Astrocyte (in vitro differentiated cells and primary cell): ENCODE data around the gene LCLAT1. TPM values are rescaled to one million over a fixed set of nuclear protein-coding genes. Genes with fewer than 3 reads are reported as not detected.

Experiments
- DNase-seq: peaks from one replicate; pipeline ENCODE4 v3.0.0-alpha.2; 2010; ENCODE audit warnings: low read depth
- FAIRE-seq: peaks from 2 replicates; lab custom pipeline; 2011; peaks lifted over from hg19 to GRCh38; lab: Jason Lieb, UNC
- H2AFZ ChIP-seq: 2 replicates; pipeline ENCODE4 v1.6.0; 2012; ENCODE audit warnings: low read depth, low read length, inconsistent platforms
- H3K27ac ChIP-seq: 2 replicates; pipeline ENCODE4 v1.5.1; 2011; ENCODE audit warnings: low read depth, low read length, inconsistent platforms
- H3K27me3 ChIP-seq: 2 replicates; pipeline ENCODE4 v1.6.0; 2011; ENCODE audit warnings: low read length, inconsistent platforms; ENCODE audit not compliant: insufficient read depth
- H3K36me3 ChIP-seq: 2 replicates; pipeline ENCODE4 v1.5.1; 2011; ENCODE audit warnings: low read length, inconsistent platforms; ENCODE audit not compliant: insufficient read depth
- H3K4me1 ChIP-seq: 2 replicates; pipeline ENCODE4 v1.5.1; 2011; ENCODE audit warnings: low read length, inconsistent platforms; ENCODE audit not compliant: insufficient read depth
- H3K4me2 ChIP-seq: 2 replicates; pipeline ENCODE4 v1.6.0; 2012; ENCODE audit warnings: low read length, inconsistent platforms
- H3K4me3 ChIP-seq: 2 replicates; pipeline ENCODE4 v1.5.1; 2011; ENCODE audit warnings: low read depth, mild to moderate bottlenecking, low read length, inconsistent platforms; ENCODE audit not compliant: insufficient read depth
- H3K79me2 ChIP-seq: 2 replicates; pipeline ENCODE4 v1.6.0; 2012; ENCODE audit warnings: mild to moderate bottlenecking, low read length, inconsistent platforms; ENCODE audit not compliant: insufficient read depth
- H3K9ac ChIP-seq: 2 replicates; pipeline ENCODE4 v1.6.0; 2012; ENCODE audit warnings: mild to moderate bottlenecking, low read length, inconsistent platforms
- H3K9me3 ChIP-seq: 2 replicates; pipeline ENCODE4 v1.5.1; 2012; ENCODE audit warnings: low read depth, mild to moderate bottlenecking, low read length, inconsistent platforms; ENCODE audit not compliant: insufficient read depth
- H4K20me1 ChIP-seq: 2 replicates; pipeline ENCODE4 v1.6.0; 2012; ENCODE audit warnings: low read length, inconsistent platforms; ENCODE audit not compliant: insufficient read depth
- H3K27ac Mint-ChIP-seq: one replicate; pipeline ENCODE4 v1.8.0; 2021; ENCODE audit warnings: mild to moderate bottlenecking, mixed read lengths; ENCODE audit not compliant: unreplicated experiment
- H3K27me3 Mint-ChIP-seq: one replicate; pipeline ENCODE4 v1.8.0; 2021; ENCODE audit warnings: low read depth, mixed read lengths; ENCODE audit not compliant: unreplicated experiment
- H3K36me3 Mint-ChIP-seq: one replicate; pipeline ENCODE4 v1.8.0; 2021; ENCODE audit warnings: low read depth, mixed read lengths; ENCODE audit not compliant: unreplicated experiment
- H3K4me1 Mint-ChIP-seq: one replicate; pipeline ENCODE4 v1.8.0; 2021; ENCODE audit warnings: low read depth, mixed read lengths; ENCODE audit not compliant: unreplicated experiment
- H3K4me3 Mint-ChIP-seq: one replicate; pipeline ENCODE4 v1.8.0; 2021; ENCODE audit warnings: mild to moderate bottlenecking, moderate library complexity, mixed read lengths; ENCODE audit not compliant: unreplicated experiment
- H3K9me3 Mint-ChIP-seq: one replicate; pipeline ENCODE4 v1.8.0; 2021; ENCODE audit warnings: mild to moderate bottlenecking, mixed read lengths; ENCODE audit not compliant: unreplicated experiment
- EZH2 ChIP-seq: IDR thresholded peaks from 2 replicates; pipeline ENCODE4 v1.6.1; 2012; ENCODE audit warnings: mild to moderate bottlenecking, low read length, inconsistent platforms; ENCODE audit not compliant: insufficient read depth
- total RNA-seq: library from RNA; stranded (reverse); gene quantifications from 2 replicates; pipeline ENCODE4 v1.2.1, GENCODE V29; 2021
- TF ChIP-seq, protein P1 (sequence below): IDR thresholded peaks from 2 replicates; pipeline ENCODE4 v1.5.1; 2011; ENCODE audit warnings: low read depth, mild to moderate bottlenecking, inconsistent platforms, low read length, moderate library complexity; ENCODE audit not compliant: insufficient read depth

Gene LCLAT1
- total RNA-seq, 1 donor from 2014 or later = 17.5 TPM

DNA sequence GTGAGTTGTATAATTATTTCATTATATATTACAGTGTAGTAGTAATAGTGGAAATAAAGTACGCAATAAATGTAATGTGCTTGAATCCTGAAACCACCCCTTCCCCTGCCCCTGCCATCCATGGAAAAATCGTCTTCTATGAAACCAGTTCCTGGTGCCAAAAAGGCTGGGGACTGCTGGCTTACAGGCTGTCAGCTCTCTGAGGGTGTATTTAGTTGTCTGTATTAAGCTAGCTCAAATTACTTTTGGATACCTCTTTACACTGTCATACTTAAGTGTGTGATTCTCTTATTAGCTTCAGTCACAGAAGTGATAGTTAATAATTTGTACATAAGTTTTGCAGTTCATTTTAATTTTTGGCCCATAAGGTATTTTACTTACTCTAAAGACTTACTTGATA is 29.6 kb downstream of the LCLAT1 start:
- no peaks in the 10 kb centered on the region for H4K20me1 ChIP-seq
- no peaks in the 10 kb centered on the region for H3K27me3 Mint-ChIP-seq
- peaks cover 7% of the 10 kb centered on the region for H3K4me1 Mint-ChIP-seq
- H3K9me3 ChIP-seq = no peaks in the 10 kb centered on the region
- no peak overlapping the region for H3K27ac Mint-ChIP-seq
- H3K4me1 ChIP-seq = no peaks in the 10 kb centered on the region
- no peak overlapping the region for H2AFZ ChIP-seq
- H3K79me2 ChIP-seq = peaks cover 26% of the 10 kb centered on the region
- no peak overlapping the region for H3K4me3 Mint-ChIP-seq
- no peaks in the 10 kb centered on the region for H3K36me3 ChIP-seq
- H3K9me3 Mint-ChIP-seq = no peaks in the 10 kb centered on the region
- no peak overlapping the region for H3K4me3 ChIP-seq
- H3K9ac ChIP-seq = no peak overlapping the region
- no peak for FAIRE-seq
- H3K27ac ChIP-seq = no peak overlapping the region
- no peak for DNase-seq
- no peaks in the 10 kb centered on the region for H3K27me3 ChIP-seq
- no peaks in the 10 kb centered on the region for H3K36me3 Mint-ChIP-seq
- TF ChIP-seq, protein P1, sequence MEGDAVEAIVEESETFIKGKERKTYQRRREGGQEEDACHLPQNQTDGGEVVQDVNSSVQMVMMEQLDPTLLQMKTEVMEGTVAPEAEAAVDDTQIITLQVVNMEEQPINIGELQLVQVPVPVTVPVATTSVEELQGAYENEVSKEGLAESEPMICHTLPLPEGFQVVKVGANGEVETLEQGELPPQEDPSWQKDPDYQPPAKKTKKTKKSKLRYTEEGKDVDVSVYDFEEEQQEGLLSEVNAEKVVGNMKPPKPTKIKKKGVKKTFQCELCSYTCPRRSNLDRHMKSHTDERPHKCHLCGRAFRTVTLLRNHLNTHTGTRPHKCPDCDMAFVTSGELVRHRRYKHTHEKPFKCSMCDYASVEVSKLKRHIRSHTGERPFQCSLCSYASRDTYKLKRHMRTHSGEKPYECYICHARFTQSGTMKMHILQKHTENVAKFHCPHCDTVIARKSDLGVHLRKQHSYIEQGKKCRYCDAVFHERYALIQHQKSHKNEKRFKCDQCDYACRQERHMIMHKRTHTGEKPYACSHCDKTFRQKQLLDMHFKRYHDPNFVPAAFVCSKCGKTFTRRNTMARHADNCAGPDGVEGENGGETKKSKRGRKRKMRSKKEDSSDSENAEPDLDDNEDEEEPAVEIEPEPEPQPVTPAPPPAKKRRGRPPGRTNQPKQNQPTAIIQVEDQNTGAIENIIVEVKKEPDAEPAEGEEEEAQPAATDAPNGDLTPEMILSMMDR = no peak
- TF ChIP-seq EZH2 = no peak
- no peak overlapping the region for H3K4me2 ChIP-seq

DNA sequence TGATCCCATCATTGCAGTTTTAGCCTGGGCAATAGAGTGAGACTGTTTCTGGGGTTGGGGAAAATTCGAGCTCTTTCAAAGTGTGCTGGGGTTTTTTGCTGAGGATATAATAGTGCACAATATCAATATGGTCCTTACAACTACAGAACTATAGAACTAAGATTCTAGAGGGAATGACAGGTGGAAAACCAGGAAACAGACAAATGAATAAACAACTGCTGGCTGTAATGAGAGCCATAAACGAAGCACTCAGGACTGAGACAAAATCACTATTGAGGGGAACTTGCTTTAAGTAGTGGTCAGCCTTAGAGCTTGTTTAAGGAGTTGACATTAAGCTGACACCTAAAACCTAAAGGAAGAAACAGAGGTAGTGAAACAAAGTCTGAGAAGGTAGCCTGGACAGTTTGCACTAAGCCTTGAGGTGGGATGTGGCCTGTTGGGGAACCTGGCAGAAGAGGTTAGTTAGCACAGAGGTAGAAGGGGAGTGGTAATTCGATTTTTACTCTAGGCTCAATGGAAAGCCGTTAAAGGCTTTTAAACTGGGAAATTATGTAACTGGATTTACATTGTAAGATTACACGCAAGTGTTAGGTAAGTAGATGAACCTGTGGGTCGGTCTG is 33.8 kb downstream of the LCLAT1 start:
- DNase-seq = no peak
- H2AFZ ChIP-seq = no peak overlapping the region
- TF ChIP-seq EZH2 = no peak
- TF ChIP-seq, protein P1 = no peak

DNA sequence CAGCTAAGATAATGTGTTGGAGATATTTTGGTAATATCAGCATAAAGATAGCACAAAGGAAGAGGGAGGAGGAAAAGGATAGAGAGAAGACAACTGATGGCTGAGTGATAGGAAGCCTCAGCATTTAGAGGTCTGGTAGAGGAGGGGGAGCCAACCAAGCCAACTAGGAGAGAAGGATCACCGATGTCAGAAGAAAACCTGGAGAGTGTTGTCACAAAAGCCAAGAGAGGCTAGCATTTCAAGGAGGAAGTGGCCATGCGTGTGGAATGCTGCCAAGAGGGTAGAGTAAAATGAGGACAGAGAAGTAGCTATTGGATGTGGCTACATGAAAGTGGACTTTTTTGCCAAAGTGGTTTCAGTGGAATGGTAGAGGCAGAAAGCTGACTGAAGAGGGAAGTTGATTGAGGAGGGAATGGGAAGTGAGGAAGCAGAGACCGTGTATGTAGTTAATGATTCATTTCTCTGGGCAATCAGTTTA is 34.3 kb downstream of the LCLAT1 start:
- Mint-ChIP-seq H3K4me1 (peaks cover 7% of the 10 kb centered on the region), H3K27ac (no peak overlapping the region), H3K4me3 (peak overlapping the region; percentile 2), H3K36me3 (no peaks in the 10 kb centered on the region), H3K9me3 (no peaks in the 10 kb centered on the region), H3K27me3 (no peaks in the 10 kb centered on the region)
- H3K4me1 ChIP-seq = no peaks in the 10 kb centered on the region
- no peak overlapping the region for H2AFZ ChIP-seq
- no peak for FAIRE-seq
- peak; percentile 24 for DNase-seq
- no peak overlapping the region for H3K27ac ChIP-seq
- H3K4me3 ChIP-seq = no peak overlapping the region
- H3K9me3 ChIP-seq = no peaks in the 10 kb centered on the region
- H4K20me1 ChIP-seq = no peaks in the 10 kb centered on the region
- no peak overlapping the region for H3K4me2 ChIP-seq
- no peak overlapping the region for H3K9ac ChIP-seq
- peaks cover 9% of the 10 kb centered on the region for H3K79me2 ChIP-seq
- no peaks in the 10 kb centered on the region for H3K27me3 ChIP-seq
- no peaks in the 10 kb centered on the region for H3K36me3 ChIP-seq
- no peak for TF ChIP-seq EZH2
- TF ChIP-seq, protein P1 = no peak

More for the DNA sequence above, 33.8 kb downstream of the LCLAT1 start:
- no peak overlapping the region for H3K9ac ChIP-seq
- Mint-ChIP-seq H3K4me1 (peaks cover 7% of the 10 kb centered on the region), H3K4me3 (no peak overlapping the region), H3K27ac (no peak overlapping the region), H3K36me3 (no peaks in the 10 kb centered on the region), H3K9me3 (no peaks in the 10 kb centered on the region), H3K27me3 (no peaks in the 10 kb centered on the region)
- no peak for FAIRE-seq
- no peak overlapping the region for H3K4me3 ChIP-seq
- H3K4me1 ChIP-seq = no peaks in the 10 kb centered on the region
- no peaks in the 10 kb centered on the region for H3K27me3 ChIP-seq
- H3K27ac ChIP-seq = no peak overlapping the region
- no peaks in the 10 kb centered on the region for H3K9me3 ChIP-seq
- no peak overlapping the region for H3K4me2 ChIP-seq
- H3K79me2 ChIP-seq = peaks cover 11% of the 10 kb centered on the region
- no peaks in the 10 kb centered on the region for H3K36me3 ChIP-seq
- no peaks in the 10 kb centered on the region for H4K20me1 ChIP-seq
